ENCODE measurements around the gene BICD1. TPM values are rescaled to one million over a fixed set of nuclear protein-coding genes. Genes with fewer than 3 reads are reported as not detected.
"Not testable (repeated sequence)": the region's sequence is repeated elsewhere in the genome, so short reads cannot be mapped to it uniquely, and the experiment has no call there.

The BICD1 gene
- total and polyA plus RNA-seq, 7 donors, result 0.60 to 16.0 (median 9.4) TPM

GRCh38 chr12:32274665-32275064, 168.0 kb downstream of the BICD1 start:
- Histone ChIP-seq H3K4me3 (no peak overlapping the region), H3K36me3 (no peaks in the 10 kb centered on the region), H3K27ac (no peak overlapping the region), H3K4me1 (peaks cover 0 to 26% (median 23%) of the 10 kb centered on the region in 4 donors), H3K27me3 (no peaks in the 10 kb centered on the region), H3K9me3 (no peaks in the 10 kb centered on the region)
- 67 to 85% methylated on average over 2 of the region's 2 CpGs for WGBS, 2 donors
- intact Hi-C loops (cut with DNase I), result no loop called here
- TF ChIP-seq CTCF (IDR thresholded peaks at IDR 0.05) (no peak), EP300 (IDR thresholded peaks at IDR 0.05) (no peak), POLR2A (IDR thresholded peaks at IDR 0.05) (no peak), POLR2AphosphoS5 (IDR thresholded peaks at IDR 0.05) (no peak)
- DNase-seq, result no peak

GRCh38 chr12:32275520-32275919, 168.9 kb downstream of the BICD1 start:
- intact Hi-C loops (cut with DNase I); H3K27ac ChIP-seq; H3K27me3 ChIP-seq; H3K4me3 ChIP-seq; DNase-seq; H3K9me3 ChIP-seq; H3K36me3 ChIP-seq: not testable (repeated sequence)
- H3K4me1 ChIP-seq, result peaks cover 0 to 26% (median 23%) of the 10 kb centered on the region in 4 donors
- WGBS, 2 donors, result 92 to 94% methylated on average over 17 of the region's 17 CpGs

- 94% methylated on average over 2 of the region's 2 CpGs for WGBS, 2 donors
- DNase-seq, result no peak
- intact Hi-C loops (cut with DNase I), result no loop called here
- TF ChIP-seq EP300 (IDR thresholded peaks at IDR 0.05), result no peak
- no peak for TF ChIP-seq POLR2AphosphoS5 (IDR thresholded peaks at IDR 0.05)
- TF ChIP-seq CTCF (IDR thresholded peaks at IDR 0.05), result no peak
- no peak for TF ChIP-seq POLR2A (IDR thresholded peaks at IDR 0.05)
- no peaks in the 10 kb centered on the region for H3K9me3 ChIP-seq
- H3K4me1 ChIP-seq, result peaks cover 0 to 5% (median 2%) of the 10 kb centered on the region in 4 donors
- H3K27ac ChIP-seq, result no peak overlapping the region
- H3K36me3 ChIP-seq, result no peaks in the 10 kb centered on the region
- no peaks in the 10 kb centered on the region for H3K27me3 ChIP-seq
- H3K4me3 ChIP-seq, result no peak overlapping the region
Measured at GRCh38 chr12:32277774-32278173, 171.1 kb downstream of the BICD1 start.

- intact Hi-C loops (cut with DNase I), result no loop called here
- no peaks in the 10 kb centered on the region for H3K27me3 ChIP-seq
Measured at GRCh38 chr12:32281098-32281497, 174.5 kb downstream of the BICD1 start.

GRCh38 chr12:32284561-32284960, 177.9 kb downstream of the BICD1 start:
- 89 to 92% methylated on average over 9 of the region's 9 CpGs for WGBS, 2 donors
- Histone ChIP-seq H3K36me3 (no peaks in the 10 kb centered on the region), H3K9me3 (no peaks in the 10 kb centered on the region), H3K27ac (no peak overlapping the region), H3K4me3 (no peak overlapping the region), H3K4me1 (no peaks in the 10 kb centered on the region), H3K27me3 (no peaks in the 10 kb centered on the region)
- intact Hi-C loops (cut with DNase I), result no loop called here
- DNase-seq, result no peak
- TF ChIP-seq CTCF (IDR thresholded peaks at IDR 0.05) (no peak), POLR2A (IDR thresholded peaks at IDR 0.05) (no peak), EP300 (IDR thresholded peaks at IDR 0.05) (no peak), POLR2AphosphoS5 (IDR thresholded peaks at IDR 0.05) (no peak)

More at GRCh38 chr12:32281098-32281497, 174.5 kb downstream of the BICD1 start:
- DNase-seq, result no peak
- Histone ChIP-seq H3K4me1 (no peaks in the 10 kb centered on the region), H3K36me3 (no peaks in the 10 kb centered on the region), H3K9me3 (no peaks in the 10 kb centered on the region), H3K4me3 (no peak overlapping the region), H3K27ac (no peak overlapping the region)
- no peak for TF ChIP-seq CTCF (IDR thresholded peaks at IDR 0.05)
- TF ChIP-seq POLR2A (IDR thresholded peaks at IDR 0.05), result no peak
- TF ChIP-seq POLR2AphosphoS5 (IDR thresholded peaks at IDR 0.05), result no peak
- TF ChIP-seq EP300 (IDR thresholded peaks at IDR 0.05), result no peak
- WGBS, 2 donors, result 16 to 73% methylated on average over 3 of the region's 3 CpGs
